ENCODE measurements around the gene ACACB. TPM values are rescaled to one million over a fixed set of nuclear protein-coding genes. Genes with fewer than 3 reads are reported as not detected.

ACACB gene
- total and polyA plus RNA-seq, 2 experiments from 2014 or later: 6.2 to 15.4 TPM

DNA sequence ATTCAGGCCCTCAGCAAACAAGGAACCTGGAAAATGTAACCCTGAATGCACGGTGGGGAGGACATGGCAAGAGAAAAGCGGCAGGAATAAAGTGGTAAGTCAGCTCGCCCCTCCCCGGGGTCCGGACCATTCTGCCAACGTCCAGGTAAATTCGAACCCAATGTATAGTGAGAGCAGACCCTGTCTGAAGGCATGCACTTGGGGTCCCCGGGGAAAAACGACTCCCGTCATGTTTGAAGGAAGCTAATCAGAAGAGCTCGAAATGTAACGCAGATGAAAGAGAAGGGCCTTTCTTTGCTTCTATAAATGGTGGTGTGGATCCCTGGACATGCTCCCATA is 193 bp downstream of the ACACB start:
- ATAC-seq (no peak), DNase-seq (ENCODE audit: low spot score) (no peak)
- H3K4me3 Mint-ChIP-seq: no peak overlapping the region
- no peaks in the 10 kb centered on the region for H3K9me2 ChIP-seq (ENCODE audit: insufficient read depth)
- H3K36me3 ChIP-seq (ENCODE audit: insufficient read depth): no peaks in the 10 kb centered on the region
- H3K4me3 ChIP-seq: no peak overlapping the region
- H2AFZ ChIP-seq: peak overlapping the region; percentile 52; the same call in 1 of the 2 replicates
- no peaks in the 10 kb centered on the region for H3K79me2 ChIP-seq (replicated peaks; ENCODE audit: insufficient read depth)
- no peak overlapping the region for H3K27ac ChIP-seq (ENCODE audit: low read depth)
- TF ChIP-seq JUNB (IDR thresholded peaks at IDR 0.05; ENCODE audit: unreplicated experiment): no peak
- TF ChIP-seq ZNF114 (CRISPR knock-in tag; IDR thresholded peaks at IDR 0.05): no peak
- TF ChIP-seq, protein P1, sequence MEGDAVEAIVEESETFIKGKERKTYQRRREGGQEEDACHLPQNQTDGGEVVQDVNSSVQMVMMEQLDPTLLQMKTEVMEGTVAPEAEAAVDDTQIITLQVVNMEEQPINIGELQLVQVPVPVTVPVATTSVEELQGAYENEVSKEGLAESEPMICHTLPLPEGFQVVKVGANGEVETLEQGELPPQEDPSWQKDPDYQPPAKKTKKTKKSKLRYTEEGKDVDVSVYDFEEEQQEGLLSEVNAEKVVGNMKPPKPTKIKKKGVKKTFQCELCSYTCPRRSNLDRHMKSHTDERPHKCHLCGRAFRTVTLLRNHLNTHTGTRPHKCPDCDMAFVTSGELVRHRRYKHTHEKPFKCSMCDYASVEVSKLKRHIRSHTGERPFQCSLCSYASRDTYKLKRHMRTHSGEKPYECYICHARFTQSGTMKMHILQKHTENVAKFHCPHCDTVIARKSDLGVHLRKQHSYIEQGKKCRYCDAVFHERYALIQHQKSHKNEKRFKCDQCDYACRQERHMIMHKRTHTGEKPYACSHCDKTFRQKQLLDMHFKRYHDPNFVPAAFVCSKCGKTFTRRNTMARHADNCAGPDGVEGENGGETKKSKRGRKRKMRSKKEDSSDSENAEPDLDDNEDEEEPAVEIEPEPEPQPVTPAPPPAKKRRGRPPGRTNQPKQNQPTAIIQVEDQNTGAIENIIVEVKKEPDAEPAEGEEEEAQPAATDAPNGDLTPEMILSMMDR (conservative IDR thresholded peaks at IDR 0.05; ENCODE audit: low read depth in 2 of 2): no peak
- no peak for TF ChIP-seq STAT1 (IDR thresholded peaks at IDR 0.05; ENCODE audit: unreplicated experiment)
- no peak overlapping the region for H3K4me2 ChIP-seq
- no peak overlapping the region for H3K27ac Mint-ChIP-seq
- H3F3A ChIP-seq (replicated peaks; ENCODE audit: low read depth): 0 out of 2 replicates have a peak, but pooled peaks cover 2% of the 10 kb centered on the region
- no peaks in the 10 kb centered on the region for H3K9me3 Mint-ChIP-seq
- no peaks in the 10 kb centered on the region for H3K27me3 ChIP-seq (ENCODE audit: insufficient read depth)
- peaks cover 3% of the 10 kb centered on the region for H3K27me3 Mint-ChIP-seq (ENCODE audit: insufficient read depth, low read depth, poor library complexity)
- peaks cover 2% of the 10 kb centered on the region; the same call in 1 of the 2 replicates for H3K4me1 ChIP-seq (ENCODE audit: insufficient read depth)
- H4K20me1 ChIP-seq (replicated peaks; ENCODE audit: insufficient read depth): no peaks in the 10 kb centered on the region
- no peaks in the 10 kb centered on the region for H3K36me3 Mint-ChIP-seq (ENCODE audit: low read depth)
- peaks cover 19% of the 10 kb centered on the region for H3K4me1 Mint-ChIP-seq

DNA sequence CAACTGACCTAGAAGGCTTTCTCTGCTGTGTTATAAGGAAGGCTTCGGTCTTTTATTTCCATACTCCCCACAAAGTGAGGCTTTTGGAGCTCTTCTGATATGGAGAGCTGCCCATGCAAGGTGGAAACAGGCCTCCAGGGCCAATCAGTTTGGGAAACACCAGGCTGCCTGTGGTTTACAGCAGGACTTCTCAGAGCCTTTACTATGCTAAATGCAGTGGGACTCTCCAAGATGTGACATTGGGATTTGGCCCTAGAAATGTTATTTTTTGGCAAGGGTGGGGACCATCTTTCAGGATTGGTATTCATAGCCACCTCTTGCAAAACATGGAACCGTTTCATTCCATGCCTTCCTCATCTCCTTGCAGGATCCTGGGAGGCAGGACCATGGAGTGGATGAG is 3.7 kb downstream of the ACACB start:
- Mint-ChIP-seq H3K27ac (no peak overlapping the region), H3K4me3 (no peak overlapping the region), H3K4me1 (peaks cover 15% of the 10 kb centered on the region), H3K9me3 (no peaks in the 10 kb centered on the region), H3K27me3 (ENCODE audit: insufficient read depth, low read depth, poor library complexity) (peaks cover 5% of the 10 kb centered on the region), H3K36me3 (ENCODE audit: low read depth) (no peaks in the 10 kb centered on the region)
- no peak for ATAC-seq
- H3K4me1 ChIP-seq (ENCODE audit: insufficient read depth): no peaks in the 10 kb centered on the region
- H3K36me3 ChIP-seq (ENCODE audit: insufficient read depth): no peaks in the 10 kb centered on the region
- H3F3A ChIP-seq (replicated peaks; ENCODE audit: low read depth): no peaks in the 10 kb centered on the region
- H3K79me2 ChIP-seq (replicated peaks; ENCODE audit: insufficient read depth): no peaks in the 10 kb centered on the region
- DNase-seq (ENCODE audit: low spot score): no peak
- no peaks in the 10 kb centered on the region for H3K9me2 ChIP-seq (ENCODE audit: insufficient read depth)
- H4K20me1 ChIP-seq (replicated peaks; ENCODE audit: insufficient read depth): no peaks in the 10 kb centered on the region
- no peak overlapping the region for H2AFZ ChIP-seq
- no peak overlapping the region for H3K27ac ChIP-seq (ENCODE audit: low read depth)
- no peak overlapping the region for H3K4me3 ChIP-seq
- no peak for TF ChIP-seq EZH2phosphoT487 (IDR thresholded peaks at IDR 0.05; ENCODE audit: unreplicated experiment)
- TF ChIP-seq EZH2 (IDR thresholded peaks at IDR 0.05; ENCODE audit: low read depth, unreplicated experiment): no peak
- no peak for TF ChIP-seq CREB1 (CRISPR knock-in tag; IDR thresholded peaks at IDR 0.05; ENCODE audit: low read depth)
- TF ChIP-seq, protein P2, sequence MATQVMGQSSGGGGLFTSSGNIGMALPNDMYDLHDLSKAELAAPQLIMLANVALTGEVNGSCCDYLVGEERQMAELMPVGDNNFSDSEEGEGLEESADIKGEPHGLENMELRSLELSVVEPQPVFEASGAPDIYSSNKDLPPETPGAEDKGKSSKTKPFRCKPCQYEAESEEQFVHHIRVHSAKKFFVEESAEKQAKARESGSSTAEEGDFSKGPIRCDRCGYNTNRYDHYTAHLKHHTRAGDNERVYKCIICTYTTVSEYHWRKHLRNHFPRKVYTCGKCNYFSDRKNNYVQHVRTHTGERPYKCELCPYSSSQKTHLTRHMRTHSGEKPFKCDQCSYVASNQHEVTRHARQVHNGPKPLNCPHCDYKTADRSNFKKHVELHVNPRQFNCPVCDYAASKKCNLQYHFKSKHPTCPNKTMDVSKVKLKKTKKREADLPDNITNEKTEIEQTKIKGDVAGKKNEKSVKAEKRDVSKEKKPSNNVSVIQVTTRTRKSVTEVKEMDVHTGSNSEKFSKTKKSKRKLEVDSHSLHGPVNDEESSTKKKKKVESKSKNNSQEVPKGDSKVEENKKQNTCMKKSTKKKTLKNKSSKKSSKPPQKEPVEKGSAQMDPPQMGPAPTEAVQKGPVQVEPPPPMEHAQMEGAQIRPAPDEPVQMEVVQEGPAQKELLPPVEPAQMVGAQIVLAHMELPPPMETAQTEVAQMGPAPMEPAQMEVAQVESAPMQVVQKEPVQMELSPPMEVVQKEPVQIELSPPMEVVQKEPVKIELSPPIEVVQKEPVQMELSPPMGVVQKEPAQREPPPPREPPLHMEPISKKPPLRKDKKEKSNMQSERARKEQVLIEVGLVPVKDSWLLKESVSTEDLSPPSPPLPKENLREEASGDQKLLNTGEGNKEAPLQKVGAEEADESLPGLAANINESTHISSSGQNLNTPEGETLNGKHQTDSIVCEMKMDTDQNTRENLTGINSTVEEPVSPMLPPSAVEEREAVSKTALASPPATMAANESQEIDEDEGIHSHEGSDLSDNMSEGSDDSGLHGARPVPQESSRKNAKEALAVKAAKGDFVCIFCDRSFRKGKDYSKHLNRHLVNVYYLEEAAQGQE (IDR thresholded peaks at IDR 0.05; ENCODE audit: unreplicated experiment): no peak
- no peak for TF ChIP-seq ZNF114 (CRISPR knock-in tag; IDR thresholded peaks at IDR 0.05)
- no peak for TF ChIP-seq STAT1 (IDR thresholded peaks at IDR 0.05; ENCODE audit: unreplicated experiment)
- TF ChIP-seq JUNB (IDR thresholded peaks at IDR 0.05; ENCODE audit: unreplicated experiment): no peak
- TF ChIP-seq POLR2AphosphoS5 (IDR thresholded peaks at IDR 0.05; ENCODE audit: low read depth): no peak
- no peak for TF ChIP-seq ZNF331 (CRISPR knock-in tag; IDR thresholded peaks at IDR 0.05; ENCODE audit: low read depth)
- H3K27me3 ChIP-seq (ENCODE audit: insufficient read depth): no peaks in the 10 kb centered on the region
- no peak overlapping the region for H3K4me2 ChIP-seq

All from GM23338 (cell line).